Activated CD4-positive, alpha-beta memory T cell treated with anti-CD3 and anti-CD28 coated beads, Interleukin-2, amount 10 ng/mL, durations not matched to agents 7 days and 5 days (primary cell): Measurements from ENCODE around the gene HLA-F. TPM values are rescaled to one million over a fixed set of nuclear protein-coding genes. Genes with fewer than 3 reads are reported as not detected.

Experiments
- CTCF ChIA-PET: fragments of 350-600 bp; sonication (Branson Sonifier 250); formaldehyde crosslinking; loops from one replicate; lab custom pipeline; 2021; ENCODE audit warnings: antibody characterized with exemption, inconsistent platforms; lab: Charles Lee
- POLR2A ChIA-PET: fragments of 350-600 bp; sonication (Branson Sonifier 250); formaldehyde crosslinking; loops from one replicate; lab custom pipeline; 2021; ENCODE audit warnings: antibody characterized with exemption; lab: Charles Lee
- DNase-seq: peaks from one replicate; pipeline ENCODE4 v3.0.0-alpha.2; 2020
- H3K27ac Mint-ChIP-seq: one replicate; pipeline ENCODE4 v1.8.0; 2021; ENCODE audit warnings: mild to moderate bottlenecking, mixed read lengths
- H3K27me3 Mint-ChIP-seq: one replicate; pipeline ENCODE4 v1.8.0; 2021; ENCODE audit warnings: mixed read lengths
- H3K36me3 Mint-ChIP-seq: one replicate; pipeline ENCODE4 v1.8.0; 2021; ENCODE audit warnings: low read depth, mixed read lengths
- H3K4me1 Mint-ChIP-seq: one replicate; pipeline ENCODE4 v1.8.0; 2021; ENCODE audit warnings: mixed read lengths
- H3K4me3 Mint-ChIP-seq: one replicate; pipeline ENCODE4 v1.8.0; 2021; ENCODE audit warnings: mild to moderate bottlenecking, mixed read lengths
- H3K9me3 Mint-ChIP-seq: one replicate; pipeline ENCODE4 v1.8.0; 2021; ENCODE audit warnings: mixed read lengths
- total RNA-seq, 2 experiments: library from RNA; stranded (reverse); gene quantifications; one replicate each; pipeline ENCODE4 v1.2.3, GENCODE V29; 2021

HLA-F gene
- total RNA-seq, 2 experiments from 2014 or later = 318 to 346 TPM

DNA sequence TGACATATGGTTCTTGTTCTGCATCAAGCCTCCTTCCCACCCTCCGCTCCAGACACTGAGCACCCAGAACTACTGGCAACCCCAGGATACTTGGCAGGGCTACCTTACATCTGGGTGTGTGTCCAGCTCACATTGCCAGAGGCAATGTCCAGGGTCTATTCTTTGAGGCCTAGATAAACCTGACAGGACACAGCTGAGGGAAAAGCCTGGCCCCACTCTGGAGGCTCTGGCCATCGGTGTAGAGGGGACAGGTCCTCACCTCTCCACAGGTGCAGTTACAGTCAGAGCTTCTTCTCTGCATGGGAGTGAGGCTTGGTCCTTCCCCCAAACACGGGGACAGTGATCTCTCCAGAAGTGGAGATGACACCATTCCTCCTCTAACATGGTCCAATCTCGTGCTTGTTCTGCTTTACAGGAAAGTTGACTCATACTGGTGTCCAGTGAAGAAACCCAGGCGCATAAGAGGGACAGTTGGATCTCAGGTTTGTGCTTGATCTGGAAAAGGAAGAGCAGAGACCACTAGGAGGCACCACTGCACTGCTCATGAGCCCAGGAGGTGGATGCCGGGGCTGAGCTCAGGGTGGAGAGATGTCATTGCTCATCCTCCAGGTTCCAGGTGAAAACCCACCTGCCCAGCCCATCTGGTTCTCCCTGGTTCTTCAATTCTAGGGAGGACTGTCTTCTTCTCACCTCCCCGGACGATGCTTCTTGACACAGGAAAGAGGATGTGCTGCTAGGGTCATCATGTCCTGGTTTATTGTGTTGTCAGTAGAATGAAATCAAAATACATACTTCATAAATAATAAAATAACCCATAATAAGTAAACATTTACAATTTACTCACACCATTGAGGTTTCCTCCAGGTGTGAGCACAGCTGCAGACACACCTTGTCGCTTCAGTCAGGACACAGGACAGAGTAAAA lies 14.7 kb downstream of the HLA-F start:
- POLR2A ChIA-PET = interaction anchor here (0.6 to 4.2 kb wide), 3 partner anchors 11 to 29 kb away, joined by 4 to 18 read pairs (median 4); no protein-coding TSS in a partner anchor
- Mint-ChIP-seq H3K9me3 (no peaks in the 10 kb centered on the region), H3K27me3 (no peaks in the 10 kb centered on the region)

DNA sequence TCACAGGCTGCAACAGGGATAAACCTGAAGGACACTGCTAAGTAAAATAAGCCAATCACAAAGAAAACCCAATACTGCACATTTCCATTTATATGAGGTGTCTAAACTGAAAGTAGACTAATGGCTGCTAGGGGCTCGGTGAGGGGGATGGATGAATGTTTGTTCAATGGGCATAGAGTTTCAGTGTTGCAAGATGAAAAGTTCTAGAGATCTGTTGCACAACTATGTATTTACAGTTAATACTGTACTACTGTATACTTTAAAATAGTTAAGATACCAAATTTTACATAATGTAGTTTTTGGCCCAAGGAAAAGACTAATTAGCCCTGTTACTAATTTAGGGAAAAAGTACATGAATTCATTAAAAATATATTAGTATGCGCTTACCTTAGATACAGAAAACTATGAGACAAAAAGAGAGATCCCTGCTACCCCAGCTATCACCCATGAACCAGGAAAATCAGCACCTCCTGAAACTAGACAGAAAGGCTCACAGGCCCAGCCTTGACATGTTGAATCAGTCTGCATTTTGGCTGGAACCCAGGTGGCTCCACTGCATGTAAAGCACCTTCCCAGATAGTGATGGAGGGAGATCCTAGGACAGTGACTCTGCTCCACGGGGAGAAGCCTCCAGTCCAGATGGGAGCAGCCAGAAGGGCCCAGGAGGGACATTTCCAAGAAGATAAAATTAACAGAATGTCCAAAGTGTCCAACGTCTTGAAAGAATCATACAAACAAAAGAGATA lies 16.1 kb downstream of the HLA-F start:
- ChIA-PET CTCF (interaction anchor here (1.5 to 8.8 kb wide), 4 partner anchors 12 to 96 kb away, joined by 5 to 94 read pairs (median 33); no protein-coding TSS in a partner anchor), POLR2A (interaction anchor here (1.5 to 4.2 kb wide), 2 partner anchors 10 to 13 kb away, joined by 6 to 18 read pairs; no protein-coding TSS in a partner anchor)
- no peaks in the 10 kb centered on the region for H3K27me3 Mint-ChIP-seq
- H3K9me3 Mint-ChIP-seq = no peaks in the 10 kb centered on the region
- DNase-seq = no peak
- peaks cover 6% of the 10 kb centered on the region for H3K4me1 Mint-ChIP-seq
- H3K4me3 Mint-ChIP-seq = no peak overlapping the region
- H3K27ac Mint-ChIP-seq = no peak overlapping the region
- H3K36me3 Mint-ChIP-seq = peaks cover 6% of the 10 kb centered on the region

More for the DNA sequence above, 14.7 kb downstream of the HLA-F start:
- peak; percentile 76 for DNase-seq
- CTCF ChIA-PET = interaction anchor here (0.6 to 8.8 kb wide), 23 partner anchors 9 to 314 kb away, joined by 3 to 94 read pairs (median 5); no protein-coding TSS in a partner anchor
- H3K4me3 Mint-ChIP-seq = no peak overlapping the region
- no peak overlapping the region for H3K27ac Mint-ChIP-seq
- peaks cover 6% of the 10 kb centered on the region for H3K36me3 Mint-ChIP-seq
- peaks cover 7% of the 10 kb centered on the region for H3K4me1 Mint-ChIP-seq

DNA sequence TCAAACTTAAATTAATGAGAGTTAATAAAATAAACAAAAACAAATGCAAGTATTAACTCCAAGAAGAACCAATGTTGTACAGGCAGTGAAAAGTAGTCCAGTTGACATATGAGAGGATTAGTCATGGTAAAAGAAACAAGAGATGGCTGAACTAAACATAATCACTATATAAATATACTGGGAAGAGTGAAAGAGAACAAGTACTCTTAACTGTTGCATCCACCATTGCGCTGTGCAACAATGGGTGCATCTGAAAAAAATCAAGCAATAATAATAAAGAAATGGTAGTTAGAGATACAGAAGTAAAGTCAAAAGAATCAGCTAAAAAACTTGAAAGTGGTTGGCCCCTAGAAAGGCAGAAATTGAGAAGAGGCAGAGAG lies 16.6 kb downstream of the HLA-F start:
- peaks cover under 1% of the 10 kb centered on the region for H3K4me1 Mint-ChIP-seq
- H3K36me3 Mint-ChIP-seq = peaks cover 6% of the 10 kb centered on the region
- H3K9me3 Mint-ChIP-seq = no peaks in the 10 kb centered on the region
- no peak for DNase-seq
- CTCF ChIA-PET = no interaction called here
- POLR2A ChIA-PET = interaction anchor here (1.5 kb wide), 1 partner anchor 9 kb away, joined by 6 read pairs; no protein-coding TSS in a partner anchor
- H3K27me3 Mint-ChIP-seq = no peaks in the 10 kb centered on the region
- H3K27ac Mint-ChIP-seq = no peak overlapping the region
- no peak overlapping the region for H3K4me3 Mint-ChIP-seq

DNA sequence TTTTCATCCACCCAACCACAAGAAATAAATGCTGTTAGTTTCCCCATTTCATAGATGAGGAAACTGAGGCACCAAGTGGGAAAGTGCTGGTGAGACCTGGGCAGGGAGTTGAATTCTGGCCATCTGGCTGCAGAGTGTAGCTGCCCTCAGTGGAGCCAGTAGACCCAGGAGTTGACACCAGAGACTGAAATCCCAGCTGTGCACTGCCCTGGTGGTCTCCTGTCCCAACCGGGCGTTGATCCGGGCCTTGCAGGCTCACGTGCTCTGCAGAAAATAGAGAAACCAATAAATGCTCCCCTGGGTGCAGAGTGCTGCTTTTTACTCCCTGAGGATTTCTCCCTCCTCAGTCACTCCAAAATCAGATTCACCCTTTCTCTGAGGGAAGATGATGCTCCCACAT lies 18.4 kb downstream of the HLA-F start:
- ChIA-PET POLR2A (no interaction called here), CTCF (interaction anchor here (0.9 kb wide), 1 partner anchor 92 kb away, joined by 3 read pairs; no protein-coding TSS in a partner anchor)
- Mint-ChIP-seq H3K4me1 (peaks cover 6% of the 10 kb centered on the region), H3K27ac (no peak overlapping the region), H3K9me3 (no peaks in the 10 kb centered on the region), H3K36me3 (peaks cover 3% of the 10 kb centered on the region), H3K27me3 (no peaks in the 10 kb centered on the region), H3K4me3 (no peak overlapping the region)
- no peak for DNase-seq

DNA sequence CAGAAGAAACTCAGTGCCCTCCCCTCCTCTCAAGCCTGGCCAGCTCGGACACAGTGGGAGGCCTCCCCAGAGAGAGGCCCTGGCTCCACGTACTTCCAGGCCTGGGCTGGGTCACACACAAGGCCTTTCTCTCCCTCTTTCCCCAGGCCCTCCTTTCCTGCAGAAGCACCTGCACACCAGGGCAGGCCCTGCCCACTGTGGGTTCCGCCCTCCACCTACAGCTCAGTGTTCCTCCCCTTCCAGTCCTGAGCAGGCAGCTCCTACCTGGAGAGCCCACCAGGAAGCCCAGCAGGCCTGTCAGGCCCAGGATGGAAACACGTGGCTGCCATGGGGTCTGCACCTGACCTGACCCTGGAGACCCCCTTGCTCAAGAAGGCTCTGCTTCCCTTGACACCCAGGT lies 18.9 kb downstream of the HLA-F start:
- POLR2A ChIA-PET = no interaction called here
- peaks cover 10% of the 10 kb centered on the region for H3K4me1 Mint-ChIP-seq
- no peak overlapping the region for H3K4me3 Mint-ChIP-seq
- no peaks in the 10 kb centered on the region for H3K9me3 Mint-ChIP-seq
- no peak overlapping the region for H3K27ac Mint-ChIP-seq
- CTCF ChIA-PET = no interaction called here
- no peak for DNase-seq
- no peaks in the 10 kb centered on the region for H3K27me3 Mint-ChIP-seq
- peaks cover 3% of the 10 kb centered on the region for H3K36me3 Mint-ChIP-seq

DNA sequence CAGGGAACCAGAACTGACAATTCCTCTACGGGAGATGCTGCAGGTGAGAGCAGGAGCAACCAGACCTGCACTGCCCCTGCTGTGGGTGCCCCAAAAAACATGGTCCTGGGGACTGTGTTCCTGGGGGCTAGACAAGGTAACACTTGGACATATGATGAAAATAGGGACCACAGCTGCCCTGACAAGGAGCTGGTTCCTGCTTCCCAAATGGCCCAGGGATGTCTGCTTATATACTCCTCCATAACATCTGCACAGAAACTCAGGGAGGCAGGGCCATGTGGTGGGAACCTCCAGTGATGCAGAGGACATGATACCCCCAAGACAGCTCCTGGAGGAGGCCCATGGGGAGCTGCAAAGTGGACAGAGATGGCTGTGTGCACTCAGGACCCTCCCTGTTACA lies 19.8 kb downstream of the HLA-F start:
- peaks cover 3% of the 10 kb centered on the region for H3K36me3 Mint-ChIP-seq
- CTCF ChIA-PET = no interaction called here

DNA sequence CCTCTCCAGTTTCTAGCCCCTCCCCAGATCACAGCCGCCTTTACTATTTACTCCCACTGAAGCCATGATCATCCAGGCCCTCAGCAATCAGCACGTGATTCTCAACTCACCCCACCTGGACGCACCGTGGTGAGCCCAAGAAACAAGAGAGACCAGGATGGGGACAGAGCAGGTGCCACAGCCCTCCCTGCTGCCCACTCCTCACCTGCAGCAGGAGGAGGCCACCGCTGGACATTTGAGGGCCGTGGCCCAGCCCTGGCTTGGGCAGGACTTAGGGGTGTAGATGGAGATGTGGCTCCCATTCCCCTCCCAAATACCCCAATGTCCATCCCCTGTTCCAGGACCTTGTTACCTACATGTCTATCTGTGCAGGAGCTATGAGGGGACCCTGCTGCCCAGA lies 20.3 kb downstream of the HLA-F start:
- H3K4me3 Mint-ChIP-seq = no peak overlapping the region
- H3K9me3 Mint-ChIP-seq = no peaks in the 10 kb centered on the region
- no peak overlapping the region for H3K27ac Mint-ChIP-seq
- H3K4me1 Mint-ChIP-seq = peaks cover 22% of the 10 kb centered on the region
- peaks cover 3% of the 10 kb centered on the region for H3K36me3 Mint-ChIP-seq
- CTCF ChIA-PET = no interaction called here
- POLR2A ChIA-PET = interaction anchor here (0.6 kb wide), 1 partner anchor 1467 kb away, joined by 3 read pairs; no protein-coding TSS in a partner anchor
- no peaks in the 10 kb centered on the region for H3K27me3 Mint-ChIP-seq
- DNase-seq = no peak

More for the DNA sequence above, 19.8 kb downstream of the HLA-F start:
- Mint-ChIP-seq H3K9me3 (no peaks in the 10 kb centered on the region), H3K27ac (no peak overlapping the region), H3K4me3 (no peak overlapping the region), H3K27me3 (no peaks in the 10 kb centered on the region), H3K4me1 (peaks cover 18% of the 10 kb centered on the region)
- DNase-seq = no peak
- POLR2A ChIA-PET = interaction anchor here (0.6 kb wide), 1 partner anchor 1468 kb away, joined by 3 read pairs; no protein-coding TSS in a partner anchor

DNA sequence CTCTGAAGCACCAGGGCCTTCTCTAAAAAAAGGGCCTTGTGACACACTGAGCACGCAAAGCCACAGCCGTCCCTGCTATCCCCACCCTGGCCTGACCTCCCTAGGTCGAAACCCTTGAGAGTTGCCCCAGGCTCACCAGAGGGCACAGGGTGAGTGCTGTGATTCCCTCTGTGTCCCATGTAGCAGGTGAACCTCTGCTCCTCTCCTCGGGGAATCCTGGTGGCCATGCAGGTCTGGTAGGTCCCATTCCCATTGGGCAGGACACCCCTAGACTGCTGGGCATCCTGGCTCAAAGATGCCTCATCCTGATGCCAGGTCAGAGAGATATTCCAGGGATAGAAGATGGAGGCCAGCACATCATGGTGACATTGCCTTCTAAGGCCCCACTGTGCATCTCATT lies 20.9 kb downstream of the HLA-F start:
- Mint-ChIP-seq H3K4me3 (no peak overlapping the region), H3K4me1 (peaks cover 25% of the 10 kb centered on the region), H3K27me3 (no peaks in the 10 kb centered on the region), H3K9me3 (no peaks in the 10 kb centered on the region), H3K27ac (no peak overlapping the region), H3K36me3 (peaks cover 3% of the 10 kb centered on the region)
- no peak for DNase-seq
- POLR2A ChIA-PET = no interaction called here
- CTCF ChIA-PET = no interaction called here

DNA sequence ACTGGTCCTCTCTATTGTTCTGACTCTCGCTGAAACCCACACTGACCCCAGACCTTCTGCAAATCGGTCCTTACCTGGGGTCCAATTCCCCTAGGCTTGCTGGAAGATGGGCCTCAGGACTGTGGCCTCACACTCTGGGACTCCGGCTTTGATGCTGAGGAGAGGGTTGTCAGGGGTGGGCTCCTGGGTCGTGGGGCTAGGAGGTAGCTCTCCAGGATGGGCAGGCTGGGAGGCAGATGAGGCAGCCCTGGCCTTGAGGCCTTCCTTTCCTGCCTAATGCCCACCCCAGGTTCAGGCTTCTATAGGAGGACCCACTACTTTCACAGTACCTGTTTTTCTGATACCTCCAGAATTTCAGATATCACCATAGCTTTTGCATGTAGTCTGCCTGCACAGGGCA lies 21.4 kb downstream of the HLA-F start:
- Mint-ChIP-seq H3K9me3 (no peaks in the 10 kb centered on the region), H3K4me3 (no peak overlapping the region), H3K36me3 (peaks cover 3% of the 10 kb centered on the region), H3K27me3 (no peaks in the 10 kb centered on the region), H3K27ac (no peak overlapping the region), H3K4me1 (peaks cover 30% of the 10 kb centered on the region)
- POLR2A ChIA-PET = no interaction called here
- CTCF ChIA-PET = interaction anchor here (0.6 kb wide), 1 partner anchor 91 kb away, joined by 3 read pairs; no protein-coding TSS in a partner anchor
- DNase-seq = no peak

DNA sequence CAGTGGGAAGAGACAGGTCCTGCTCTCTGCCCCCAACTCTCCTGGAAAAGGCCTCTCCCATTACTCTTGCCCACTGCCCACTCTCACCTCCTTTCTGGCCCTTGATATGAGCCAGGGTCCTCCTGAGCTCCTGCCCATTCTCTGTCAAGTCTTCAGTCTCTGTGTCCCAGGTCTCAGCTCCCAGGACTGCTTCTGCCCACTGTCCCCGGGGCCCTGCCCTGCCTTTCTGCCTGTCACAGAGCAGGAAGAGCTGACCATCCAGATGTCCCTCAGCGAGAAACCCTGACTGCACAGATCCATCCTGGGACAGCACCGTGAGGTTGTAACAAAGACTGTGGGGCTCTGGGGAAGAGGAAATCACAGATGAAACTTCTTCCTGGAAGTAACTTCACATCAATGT lies 22.2 kb downstream of the HLA-F start:
- Mint-ChIP-seq H3K9me3 (no peaks in the 10 kb centered on the region), H3K4me1 (peaks cover 37% of the 10 kb centered on the region), H3K4me3 (no peak overlapping the region), H3K27me3 (no peaks in the 10 kb centered on the region), H3K27ac (no peak overlapping the region), H3K36me3 (peaks cover 3% of the 10 kb centered on the region)
- no peak for DNase-seq
- POLR2A ChIA-PET = no interaction called here
- CTCF ChIA-PET = interaction anchor here (0.6 kb wide), 1 partner anchor 91 kb away, joined by 3 read pairs; no protein-coding TSS in a partner anchor

DNA sequence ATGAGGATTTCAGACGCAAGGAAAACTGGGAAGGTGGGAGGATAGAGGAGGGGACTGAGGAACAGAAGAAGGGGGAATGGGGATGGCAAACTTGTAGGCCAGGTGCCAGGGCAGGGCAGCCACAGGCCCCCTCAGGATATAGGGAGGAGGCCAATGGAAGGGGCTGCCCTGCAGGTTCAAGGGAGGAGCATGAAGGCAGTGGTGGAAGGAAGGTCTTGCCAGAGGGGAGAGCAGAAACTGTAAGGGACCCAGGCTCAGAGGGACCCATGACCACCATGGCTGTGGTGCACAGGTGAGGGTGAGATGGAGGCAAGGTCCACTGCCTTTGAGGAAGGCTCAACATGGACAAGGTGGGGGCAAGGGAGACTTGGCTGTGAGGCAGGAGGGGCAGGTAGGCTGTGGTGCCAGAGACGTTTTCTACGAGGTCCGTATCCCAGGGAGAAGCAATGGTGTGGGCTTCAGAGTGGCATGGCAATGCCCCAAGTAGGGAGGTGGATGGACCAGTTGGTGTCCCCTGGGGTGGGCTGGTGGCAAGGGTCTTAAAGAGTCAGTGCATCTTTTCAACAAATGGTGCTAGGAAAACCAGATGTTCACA lies 22.7 kb downstream of the HLA-F start:
- DNase-seq = no peak
- Mint-ChIP-seq H3K4me3 (no peak overlapping the region), H3K27me3 (no peaks in the 10 kb centered on the region), H3K27ac (no peak overlapping the region), H3K36me3 (peaks cover 3% of the 10 kb centered on the region), H3K9me3 (no peaks in the 10 kb centered on the region), H3K4me1 (peaks cover 41% of the 10 kb centered on the region)
- CTCF ChIA-PET = no interaction called here
- POLR2A ChIA-PET = no interaction called here

DNA sequence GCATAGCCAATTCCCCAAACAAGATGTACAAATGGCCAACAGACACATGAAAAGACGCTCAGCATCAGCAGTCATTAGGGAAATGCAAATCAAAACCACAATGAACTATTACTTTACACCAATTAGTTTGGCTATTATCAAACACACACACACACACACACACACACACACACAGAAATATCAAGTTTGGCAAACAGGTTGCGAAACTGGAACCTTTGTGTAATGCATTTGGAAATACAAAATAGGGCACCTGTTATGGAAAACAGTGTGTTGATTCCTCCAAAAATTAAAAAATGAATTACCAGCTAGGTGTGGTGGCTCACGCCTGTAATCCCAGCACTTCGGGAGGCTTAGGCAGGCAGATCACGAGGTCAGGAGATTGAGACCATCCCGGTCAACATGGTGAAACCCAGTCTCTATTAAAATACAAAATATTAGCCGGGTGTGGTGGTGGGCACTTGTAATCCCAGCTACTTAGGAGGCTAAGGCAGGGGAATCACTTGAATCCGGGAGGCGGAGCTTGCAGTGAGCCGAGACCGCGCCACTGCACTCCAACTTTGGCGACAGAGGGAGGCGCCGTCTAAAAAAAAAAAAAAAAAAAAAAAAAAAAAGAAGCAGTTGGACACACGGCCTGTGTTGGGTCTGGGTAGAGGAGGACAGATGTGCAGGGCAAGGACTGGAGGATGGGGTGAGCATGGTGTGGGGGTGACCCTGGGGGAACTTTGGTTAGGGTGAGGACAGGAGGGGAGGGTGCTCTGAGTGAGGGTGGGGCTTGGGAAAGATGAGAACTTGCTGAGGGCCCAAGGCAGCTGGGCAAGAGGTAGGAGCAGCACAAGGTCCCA lies 23.8 kb downstream of the HLA-F start:
- ChIA-PET CTCF (interaction anchor here (1.0 kb wide), 1 partner anchor 9 kb away, joined by 3 read pairs; no protein-coding TSS in a partner anchor), POLR2A (no interaction called here)
- Mint-ChIP-seq H3K27ac (no peak overlapping the region), H3K27me3 (no peaks in the 10 kb centered on the region), H3K4me3 (peak overlapping the region; percentile 96), H3K36me3 (peaks cover 3% of the 10 kb centered on the region), H3K4me1 (peaks cover 47% of the 10 kb centered on the region), H3K9me3 (no peaks in the 10 kb centered on the region)
- DNase-seq = no peak
